NOMO-1 (cell line): ENCODE measurements around the gene TMEM121.

Experiments
- DNase-seq, 2 experiments: peaks; one replicate each; lab custom pipeline; 2025; ENCODE audit not compliant: unreplicated experiment in 2 of 2; lab: John Stamatoyannopoulos, UW

The TMEM121 gene

DNA sequence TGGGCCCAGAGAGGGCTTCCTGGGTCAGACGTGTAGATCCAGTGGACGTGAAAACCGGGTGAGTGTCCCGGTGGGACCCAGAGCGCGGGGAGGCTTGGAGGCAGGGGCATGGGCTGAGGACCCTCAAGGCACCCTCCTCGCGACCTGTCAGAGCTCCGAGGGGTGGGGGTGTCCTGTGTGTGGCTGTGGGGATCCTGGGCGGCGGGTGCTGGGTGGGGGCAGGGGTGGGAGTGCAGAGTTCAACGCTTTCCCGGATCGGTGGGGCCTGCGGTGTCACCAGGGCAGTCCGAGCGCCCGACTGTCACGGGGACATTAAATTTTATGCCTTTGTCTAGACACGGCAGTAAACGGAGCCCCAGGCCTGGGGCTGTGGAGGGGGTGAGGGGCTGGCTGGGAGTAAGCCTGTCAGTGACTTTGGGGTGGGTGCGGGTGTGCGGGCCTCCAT lies 1.0 kb downstream of the TMEM121 start:
- DNase-seq: no peak

DNA sequence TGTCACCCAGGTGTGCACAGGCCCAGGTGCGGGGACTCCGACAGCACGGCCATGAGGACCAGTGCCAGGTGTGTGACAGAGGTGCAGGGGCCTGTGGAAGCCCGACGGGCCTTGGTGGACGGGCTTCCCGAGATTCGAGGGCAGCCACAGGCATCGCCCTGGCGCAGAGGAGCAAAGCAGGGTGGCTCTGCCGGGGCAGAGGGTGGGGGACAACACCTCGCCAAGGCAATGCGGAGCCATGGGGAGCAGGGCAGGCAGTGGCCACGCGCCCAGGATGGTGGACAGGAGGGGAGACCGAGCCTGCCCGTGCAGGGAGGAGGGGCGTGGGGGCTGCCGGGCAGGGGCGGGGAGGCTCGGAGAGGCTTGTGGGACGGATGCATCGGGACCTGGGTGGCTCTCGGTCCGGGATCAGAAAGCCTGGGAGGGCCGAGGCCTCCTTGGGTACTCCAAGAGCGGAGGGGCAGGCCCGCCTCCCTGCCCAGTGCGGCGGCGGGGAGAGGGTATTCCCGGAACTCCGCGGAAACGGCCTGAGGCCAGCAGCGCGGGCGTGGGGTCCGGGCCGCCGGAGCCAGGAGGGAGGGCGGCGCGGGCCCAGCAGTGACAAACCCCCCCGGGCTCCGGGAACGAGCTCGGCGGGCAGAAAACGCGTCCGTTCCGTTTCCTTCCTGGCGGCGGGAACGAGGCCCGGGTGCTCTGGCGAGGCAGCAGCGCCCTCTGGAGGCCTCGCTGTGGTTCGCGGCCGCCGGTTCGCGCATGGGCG lies 1.6 kb downstream of the TMEM121 start:
- peak; percentile 61 for DNase-seq

DNA sequence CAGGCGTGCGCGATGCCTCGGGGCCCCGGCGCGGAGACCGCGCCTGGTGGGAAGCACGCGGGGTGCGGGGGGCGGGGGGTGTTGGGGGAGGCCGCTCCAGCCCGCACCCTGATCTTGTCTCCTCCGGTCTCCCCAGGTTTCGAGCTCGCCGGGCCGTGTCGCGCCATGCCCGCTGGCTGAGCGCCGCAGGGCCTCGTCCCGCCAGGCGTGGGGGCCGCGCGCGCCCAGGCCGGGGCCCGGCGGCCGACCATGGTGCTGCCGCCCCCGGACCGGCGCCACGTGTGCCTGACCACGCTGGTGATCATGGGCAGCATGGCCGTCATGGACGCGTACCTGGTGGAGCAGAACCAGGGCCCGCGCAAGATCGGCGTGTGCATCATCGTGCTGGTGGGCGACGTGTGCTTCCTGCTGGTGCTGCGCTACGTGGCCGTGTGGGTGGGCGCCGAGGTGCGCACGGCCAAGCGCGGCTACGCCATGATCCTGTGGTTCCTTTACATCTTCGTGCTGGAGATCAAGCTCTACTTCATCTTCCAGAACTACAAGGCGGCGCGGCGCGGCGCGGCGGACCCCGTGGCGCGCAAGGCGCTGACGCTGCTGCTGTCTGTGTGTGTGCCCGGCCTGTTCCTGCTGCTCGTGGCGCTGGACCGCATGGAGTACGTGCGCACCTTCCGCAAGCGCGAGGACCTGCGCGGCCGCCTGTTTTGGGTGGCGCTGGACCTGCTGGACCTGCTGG lies 2.4 kb downstream of the TMEM121 start:
- DNase-seq: no peak

DNA sequence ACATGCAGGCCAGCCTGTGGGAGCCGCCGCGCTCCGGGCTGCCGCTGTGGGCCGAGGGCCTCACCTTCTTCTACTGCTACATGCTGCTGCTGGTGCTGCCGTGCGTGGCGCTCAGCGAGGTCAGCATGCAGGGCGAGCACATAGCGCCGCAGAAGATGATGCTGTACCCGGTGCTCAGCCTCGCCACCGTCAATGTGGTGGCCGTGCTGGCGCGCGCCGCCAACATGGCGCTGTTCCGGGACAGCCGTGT lies 2.9 kb downstream of the TMEM121 start:
- DNase-seq: no peak

DNA sequence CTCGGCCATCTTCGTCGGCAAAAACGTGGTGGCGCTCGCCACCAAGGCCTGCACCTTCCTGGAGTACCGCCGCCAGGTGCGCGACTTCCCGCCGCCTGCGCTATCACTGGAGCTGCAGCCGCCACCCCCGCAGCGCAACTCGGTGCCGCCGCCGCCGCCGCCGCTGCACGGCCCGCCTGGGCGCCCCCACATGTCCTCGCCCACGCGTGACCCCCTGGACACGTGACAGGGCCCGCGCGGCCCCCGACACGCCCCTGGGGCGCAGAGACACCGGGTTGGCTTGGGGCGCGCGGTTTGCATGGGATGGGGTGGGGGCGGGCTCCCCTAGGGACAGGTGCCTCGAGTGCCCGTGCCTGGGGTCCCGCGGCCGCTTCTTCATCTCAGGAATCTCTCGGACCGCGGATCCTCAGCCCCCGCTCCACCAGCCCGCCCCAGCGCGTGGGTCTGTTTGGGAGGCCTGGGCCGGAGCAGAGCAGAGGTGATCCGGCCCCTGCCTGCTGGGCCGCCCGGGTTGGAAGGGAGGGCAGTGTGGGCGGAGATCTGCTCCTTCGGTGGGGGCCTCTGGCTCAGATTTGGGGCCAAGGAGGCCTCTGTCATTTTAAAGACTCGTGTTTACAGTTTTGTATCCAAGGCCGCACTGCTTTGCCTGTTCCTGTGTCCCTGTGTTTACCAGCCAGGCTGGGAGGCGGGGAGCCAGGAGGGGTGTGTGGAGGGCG lies 3.3 kb downstream of the TMEM121 start:
- DNase-seq: no peak

DNA sequence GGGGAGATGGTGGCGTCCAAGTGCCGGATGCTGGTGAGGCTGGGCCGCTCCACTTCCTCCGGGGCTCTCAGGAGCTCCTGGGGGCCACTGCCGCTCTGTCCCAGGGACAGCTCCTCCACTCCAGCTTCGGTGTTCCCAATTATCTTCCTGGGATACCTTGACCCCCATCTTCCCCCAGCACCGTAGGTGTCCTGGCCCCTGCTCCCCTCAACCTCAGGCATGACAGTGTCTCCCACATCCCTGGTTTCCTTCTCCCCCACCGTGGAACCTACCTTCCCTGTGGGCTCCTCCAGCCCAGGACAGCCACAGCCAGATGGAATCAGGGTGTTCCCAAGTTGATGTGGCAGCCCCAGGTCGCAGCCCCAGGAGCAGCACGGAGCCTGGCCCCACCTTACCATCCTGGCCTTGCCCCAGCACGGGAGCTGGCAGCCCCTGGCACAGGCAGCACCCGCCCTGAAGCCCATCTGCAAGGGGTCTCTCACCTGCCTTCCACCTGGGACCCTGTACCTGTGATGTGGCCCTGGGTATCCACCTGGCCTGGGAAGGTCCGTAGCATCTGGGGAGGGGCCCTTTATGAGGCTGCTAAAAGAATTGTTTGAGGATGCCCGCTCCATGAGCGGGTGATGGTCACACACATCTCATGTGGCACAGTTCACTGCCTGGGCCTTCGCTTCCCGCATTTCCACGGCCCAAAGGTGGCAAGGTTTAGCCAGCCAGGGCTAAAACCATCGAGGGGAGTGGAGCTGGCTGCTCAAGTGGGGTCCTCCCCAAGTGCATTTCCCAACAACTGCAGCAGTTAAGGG lies 4.1 kb downstream of the TMEM121 start:
- DNase-seq: no peak

DNA sequence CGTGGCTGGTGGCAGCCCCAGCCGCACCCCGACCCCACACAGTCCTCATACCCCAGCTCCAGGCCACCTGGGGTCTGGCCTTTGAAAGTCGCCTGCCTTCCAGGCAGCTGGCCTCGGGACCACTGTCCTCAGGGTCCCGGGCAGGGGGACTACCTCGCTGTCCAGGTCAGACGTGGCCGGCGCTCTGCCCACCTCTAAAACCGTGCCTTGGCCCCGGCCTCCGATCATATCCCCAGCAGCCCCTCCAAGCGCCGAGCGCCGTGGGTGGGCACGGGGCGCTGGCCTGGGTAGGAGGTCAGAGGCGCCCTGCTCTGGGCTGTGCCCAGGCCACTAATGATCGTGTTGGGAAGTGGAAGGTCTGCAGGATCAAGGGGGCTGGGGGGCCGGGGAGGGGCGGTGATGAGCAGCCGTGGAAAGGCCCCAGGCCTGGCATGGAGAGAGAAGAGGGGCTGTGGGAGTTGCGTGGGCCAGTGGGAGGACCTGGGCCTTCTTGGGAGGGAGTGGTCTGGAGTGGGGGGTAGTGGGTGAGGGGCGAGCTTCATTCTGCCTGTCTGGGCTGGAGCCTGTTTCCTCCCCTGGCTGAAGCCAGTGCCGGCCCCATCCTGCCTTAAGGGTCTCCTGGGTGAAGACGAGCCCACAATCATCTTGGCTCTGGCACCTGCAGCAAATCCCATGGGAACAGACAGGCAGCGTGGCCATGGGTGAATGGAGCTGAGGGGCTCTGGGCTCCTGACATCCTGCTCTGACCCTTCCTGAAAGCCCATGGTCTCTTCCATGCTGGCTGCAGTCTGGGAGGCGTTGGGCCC lies 4.9 kb downstream of the TMEM121 start:
- DNase-seq: no peak

DNA sequence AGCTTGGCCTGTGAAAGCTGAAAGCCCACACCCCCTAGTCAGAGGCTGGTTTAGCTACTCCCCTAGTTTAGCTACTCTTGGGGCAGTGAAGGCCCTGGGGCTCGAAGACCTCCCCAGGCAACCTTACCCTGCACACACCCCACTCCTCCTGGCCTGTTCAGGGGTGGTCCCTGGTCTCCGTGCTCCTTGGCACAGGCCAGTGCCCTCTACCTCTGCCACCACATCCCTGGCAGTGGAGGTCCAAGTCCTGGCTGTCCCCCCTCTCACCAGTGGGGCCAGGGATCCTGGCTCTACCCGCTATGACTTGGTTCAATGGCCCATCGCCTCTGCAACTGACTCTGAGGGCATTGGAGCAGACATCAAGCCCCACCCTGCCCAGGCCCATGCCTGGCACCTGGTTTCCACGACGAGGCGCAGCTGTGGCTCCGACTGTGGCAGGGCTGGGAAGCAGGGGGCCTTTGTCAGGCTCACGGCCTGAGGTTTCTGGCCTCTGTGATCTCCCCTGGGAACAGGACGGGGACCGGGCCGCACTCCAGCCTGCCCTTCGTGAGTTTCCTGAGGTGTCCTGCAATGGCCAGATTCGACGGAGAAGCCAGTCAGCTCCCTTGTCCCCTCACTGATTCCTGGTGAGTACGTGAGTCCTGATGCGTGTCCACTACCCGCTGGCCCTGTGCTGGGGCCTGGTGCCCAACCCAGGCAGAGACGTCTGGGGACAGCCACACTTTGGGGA lies 5.7 kb downstream of the TMEM121 start:
- DNase-seq: no peak

DNA sequence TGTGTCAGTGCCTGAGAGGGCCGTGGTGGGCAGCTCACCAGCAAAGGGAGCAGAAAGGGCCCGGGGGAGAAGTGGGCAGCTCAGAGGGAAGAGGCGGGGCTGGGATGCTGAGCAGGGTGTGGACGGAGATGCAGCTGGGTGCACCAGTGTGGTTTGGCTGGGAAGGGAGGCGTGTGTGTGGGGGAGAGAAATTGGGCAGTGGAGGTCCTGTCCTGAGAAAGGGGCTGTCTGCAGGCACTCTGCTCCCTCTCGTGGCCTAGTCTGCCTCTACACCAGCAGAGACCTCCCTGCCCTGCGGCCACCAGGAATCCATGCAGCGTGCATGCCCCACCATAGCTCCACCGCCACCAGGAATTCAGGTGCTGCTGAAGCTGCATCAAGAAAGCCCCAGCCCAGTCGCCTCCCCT lies 6.4 kb downstream of the TMEM121 start:
- DNase-seq: no peak

DNA sequence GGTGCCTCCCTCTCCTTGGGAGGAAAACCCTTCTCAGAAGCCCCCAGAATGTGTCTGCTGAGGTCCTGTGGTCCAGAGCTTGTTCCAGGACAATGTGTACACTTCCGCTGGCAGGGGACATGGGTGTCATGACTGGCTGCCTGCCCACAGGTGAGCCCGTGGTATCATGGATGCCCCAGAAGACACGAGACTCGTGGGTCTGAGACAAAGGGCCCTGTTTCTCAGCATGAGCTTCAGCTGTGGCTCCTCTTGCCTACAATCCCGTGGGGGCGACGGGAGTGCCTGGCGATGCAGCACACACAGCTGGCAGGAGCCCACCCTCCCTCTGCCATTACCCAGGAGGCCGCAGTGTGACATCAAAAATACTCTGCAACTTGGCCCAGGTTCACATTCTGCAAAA lies 7.0 kb downstream of the TMEM121 start:
- DNase-seq: no peak

DNA sequence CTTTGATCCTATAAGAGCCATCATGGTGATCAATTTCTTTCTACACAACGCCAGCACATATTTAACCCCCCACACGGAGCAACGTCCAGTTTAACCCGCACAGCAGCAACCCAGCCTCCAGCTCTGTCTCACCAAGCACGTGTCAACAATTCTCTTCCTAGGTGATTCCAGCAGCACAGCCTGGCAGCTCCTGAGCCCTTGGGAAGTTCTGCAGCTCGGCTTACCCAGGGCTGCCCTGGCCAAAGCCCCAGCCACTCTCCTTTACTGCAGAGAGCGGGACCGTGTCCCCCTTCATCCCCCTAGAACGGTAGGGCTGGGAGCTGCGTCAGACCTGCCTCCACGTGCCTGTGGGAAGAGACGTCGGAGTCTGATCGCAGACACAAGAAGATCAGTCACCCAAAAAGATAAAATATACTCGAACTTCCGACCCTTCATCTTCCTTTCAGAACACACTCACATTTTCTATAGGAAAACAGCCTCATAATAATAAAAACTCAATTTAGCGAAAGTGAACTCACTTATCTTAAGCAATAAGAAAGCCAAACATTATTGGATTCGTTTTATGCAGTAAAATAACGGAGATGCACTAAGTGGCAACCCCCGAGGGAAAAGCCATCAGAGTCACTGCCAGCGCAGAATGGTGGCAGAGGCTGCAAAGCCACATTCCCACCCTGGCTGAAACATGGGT lies 7.6 kb downstream of the TMEM121 start:
- no peak for DNase-seq

DNA sequence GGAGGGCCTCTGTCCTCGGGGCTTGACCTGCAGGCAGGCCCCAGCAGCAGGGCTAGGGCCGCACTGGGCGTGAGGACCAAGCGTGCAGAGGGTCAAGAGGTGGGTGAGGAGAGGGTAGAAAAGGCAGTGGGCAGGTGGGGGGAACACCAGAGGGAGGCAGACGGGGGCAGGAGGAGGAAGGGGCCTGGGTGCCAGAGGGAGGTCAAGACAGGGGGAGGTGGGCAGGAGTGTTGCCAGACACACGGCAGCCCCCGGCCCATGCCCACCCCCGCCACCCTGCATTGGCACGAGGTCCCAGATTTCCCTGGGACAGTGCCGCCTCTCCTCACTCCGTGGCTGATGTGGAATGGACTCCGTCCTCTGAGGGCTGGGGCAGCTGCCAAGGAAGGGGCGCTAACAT lies 8.2 kb downstream of the TMEM121 start:
- no peak for DNase-seq

DNA sequence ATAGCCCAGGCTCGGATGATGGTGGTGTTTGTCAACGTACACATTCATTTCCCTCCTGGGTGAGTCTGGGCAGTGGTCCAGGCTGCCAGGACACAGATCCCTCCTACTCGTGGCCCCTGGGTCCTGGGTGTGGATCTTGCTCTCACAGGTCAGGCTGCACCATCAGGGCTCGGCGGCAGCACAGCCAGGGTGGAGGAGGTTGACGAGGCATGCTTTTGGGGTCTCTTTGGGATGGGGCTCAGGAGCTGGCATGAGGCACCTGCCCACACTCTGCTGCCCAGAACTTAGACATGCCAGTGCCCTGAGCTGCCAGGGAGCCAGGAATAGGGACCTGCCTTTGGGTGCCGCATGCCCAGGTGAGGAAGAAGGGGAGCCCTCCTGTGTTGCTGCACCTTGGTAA lies 9.7 kb downstream of the TMEM121 start:
- no peak for DNase-seq

DNA sequence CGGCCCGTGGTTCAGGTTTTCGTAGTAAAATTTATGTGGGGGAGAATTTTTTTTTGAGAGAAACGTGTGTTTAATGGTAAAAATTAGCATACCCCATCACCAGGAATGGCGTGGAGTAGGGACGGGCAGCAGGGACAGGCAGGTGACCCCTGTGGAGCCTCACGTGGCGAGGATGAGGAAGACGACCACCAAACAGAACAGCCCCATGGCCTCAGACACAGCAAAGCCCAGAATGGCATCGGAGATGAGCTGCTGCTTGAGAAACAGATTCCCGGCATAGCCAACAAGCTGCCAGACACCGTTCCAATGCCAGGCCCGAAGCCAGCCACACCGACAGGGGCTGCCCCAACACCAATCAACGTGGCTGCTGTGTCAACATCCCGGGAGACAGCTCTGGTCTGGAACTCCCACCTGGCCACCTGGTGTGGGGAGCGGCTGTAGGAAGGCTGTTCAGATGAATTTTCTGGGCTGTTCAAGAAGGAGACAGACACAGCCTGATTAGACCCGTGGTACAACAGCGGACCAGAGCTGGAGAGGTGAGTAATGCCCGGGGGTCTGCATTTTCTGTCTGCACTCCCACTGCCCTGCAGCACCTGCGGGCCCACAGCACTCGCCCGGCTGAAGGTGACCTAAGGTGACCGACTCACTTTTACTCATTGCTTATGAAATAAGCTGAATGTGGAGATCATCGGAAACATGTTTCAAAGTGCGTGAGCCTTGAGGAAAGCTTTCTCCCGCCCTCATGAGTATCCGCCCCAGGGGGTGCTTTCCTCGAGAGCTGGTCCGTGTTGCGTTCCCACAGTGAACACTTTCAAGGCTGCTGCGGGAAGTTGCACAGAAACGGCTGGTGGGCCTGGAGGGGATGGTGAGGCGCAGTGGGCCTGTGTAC lies 10.6 kb downstream of the TMEM121 start:
- no peak for DNase-seq

DNA sequence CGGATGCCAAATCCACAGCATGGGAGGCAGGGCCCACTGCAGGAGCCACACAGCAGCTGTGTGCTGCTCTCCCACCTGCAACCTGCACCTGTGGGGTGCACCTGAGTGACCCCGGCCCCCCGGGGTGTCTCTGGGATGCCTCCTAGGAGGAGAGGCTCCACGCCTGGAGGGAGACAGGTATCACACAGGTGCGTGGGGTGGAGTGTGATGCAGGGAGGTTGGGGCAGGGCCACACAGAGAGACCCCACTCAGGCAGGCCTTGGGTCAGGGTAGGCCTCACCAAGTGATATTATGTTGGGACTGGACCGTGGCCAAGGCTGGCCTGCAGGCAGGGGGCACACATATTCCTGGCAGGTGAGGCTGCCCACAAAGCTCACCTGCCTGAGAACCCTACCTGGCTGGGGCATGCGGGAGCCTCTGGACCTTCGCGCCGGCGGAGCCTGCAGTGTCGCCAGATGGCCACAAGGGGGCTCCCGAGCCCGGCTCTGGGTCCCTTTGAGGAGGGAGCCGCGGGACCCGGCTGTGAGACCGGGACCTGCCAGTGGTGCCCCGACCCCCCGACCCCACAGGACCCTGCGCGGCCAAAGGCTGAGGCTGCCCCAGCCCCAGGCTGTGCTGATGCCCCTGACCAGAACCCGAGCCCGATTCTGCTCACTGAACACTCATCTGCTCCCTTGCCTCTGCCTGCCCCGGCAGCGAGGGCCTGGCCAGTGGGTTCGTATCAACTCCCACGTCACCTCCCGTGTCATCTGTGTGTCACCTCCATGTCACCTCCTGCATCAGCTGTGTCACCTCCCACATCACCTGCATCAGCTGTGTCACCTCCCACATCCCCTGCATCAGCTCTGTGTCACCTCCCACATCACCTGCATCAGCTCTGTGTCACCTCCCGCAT lies 11.4 kb downstream of the TMEM121 start:
- DNase-seq: peak in 1 of 2 experiments; percentile 13

DNA sequence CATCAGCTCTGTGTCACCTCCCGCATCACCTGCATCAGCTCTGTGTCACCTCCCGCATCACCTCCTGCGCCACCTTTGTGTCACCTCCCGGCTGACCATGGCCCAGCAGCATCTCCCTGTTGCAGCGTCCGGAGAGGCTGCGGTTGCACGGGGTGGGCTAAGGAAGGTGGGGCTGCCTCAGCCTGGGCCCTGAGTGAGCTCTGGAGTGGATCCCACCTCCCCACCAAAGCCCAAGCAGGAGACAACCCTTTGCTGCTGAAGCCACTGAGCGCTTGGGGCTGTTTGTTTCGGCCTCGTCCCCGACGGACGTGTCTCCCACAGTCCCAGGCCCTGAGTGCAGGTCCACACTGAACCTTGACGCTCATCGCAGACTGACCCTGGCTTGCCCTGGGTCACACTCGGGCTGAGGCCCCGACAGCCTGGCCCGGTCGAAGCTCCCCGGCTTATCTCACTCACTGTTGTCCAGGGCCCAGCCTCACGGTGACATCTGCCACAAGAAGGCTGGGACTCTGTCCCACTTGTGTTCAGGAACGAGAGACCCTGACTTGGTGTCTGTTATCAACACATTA lies 12.2 kb downstream of the TMEM121 start:
- DNase-seq: no peak

DNA sequence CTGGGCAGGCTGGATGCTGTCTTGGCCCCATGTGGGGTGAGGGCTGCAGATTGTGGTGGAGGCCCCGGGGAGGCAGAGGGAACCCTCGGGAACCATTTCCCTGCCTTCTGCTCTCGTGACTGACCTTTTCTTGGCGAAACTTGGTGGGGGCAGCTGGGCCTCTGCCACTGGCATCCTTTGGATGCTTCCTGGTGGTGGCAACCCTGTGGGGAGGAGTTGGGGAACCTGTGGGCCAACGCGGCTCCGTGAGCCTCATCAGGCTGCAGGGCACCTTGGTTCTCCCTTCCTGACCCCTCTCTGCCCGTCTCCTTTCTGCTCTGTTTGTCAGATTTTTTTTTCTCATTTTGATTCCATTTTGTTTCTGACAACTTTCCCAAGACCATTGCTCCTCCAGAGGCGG lies 14.4 kb downstream of the TMEM121 start:
- DNase-seq: no peak
